K562 (cell line): ENCODE measurements around the gene DCAF10.

Experiments used
- CTCF ChIP-seq, 3 experiments: IDR thresholded peaks in 2 of 3; conservative IDR thresholded peaks in 1 of 3; 2 replicates each; pipeline ENCODE4 v1.5.1; 2011 to 2012; ENCODE audit warnings: low read length in 3 of 3, mild to moderate bottlenecking in 3 of 3, control low read depth in 2 of 3, improper control_type of control experiment in 1 of 3, inconsistent platforms in 1 of 3, low read depth in 1 of 3, mixed read lengths in 1 of 3, moderate library complexity in 1 of 3; ENCODE audit not compliant: insufficient read depth in 2 of 3
- EZH2 ChIP-seq: IDR thresholded peaks from 2 replicates; pipeline ENCODE4 v1.6.1; 2012; ENCODE audit warnings: low read depth, mild to moderate bottlenecking, inconsistent platforms, low read length, borderline replicate concordance
- HBP1 ChIP-seq: fragments of 450-650 bp; formaldehyde crosslinking; IDR thresholded peaks from 2 replicates; pipeline ENCODE4 v1.4.0; 2022; ENCODE audit warnings: missing genetic modification characterization
- KDM5B ChIP-seq: fragments of 200-600 bp; sonication (generic); IDR thresholded peaks from 2 replicates; pipeline ENCODE4 v1.6.1; 2012; ENCODE audit warnings: low read depth, mild to moderate bottlenecking, moderate library complexity, low read length, control low read depth, inconsistent platforms; ENCODE audit not compliant: insufficient replicate concordance
- MAZ ChIP-seq, 2 experiments: fragments of 450-650 bp in 1 of 2; sonication (generic) in 1 of 2; formaldehyde crosslinking; IDR thresholded peaks in 1 of 2; conservative IDR thresholded peaks in 1 of 2; 2 replicates each; pipeline versions ENCODE4 v1.4.0 to v1.5.0; 2020; ENCODE audit warnings: mild to moderate bottlenecking in 1 of 2, missing genetic modification reagents in 1 of 2
- MCM5 ChIP-seq: fragments of 450-650 bp; IDR thresholded peaks from 2 replicates; pipeline ENCODE4 v1.6.1; 2016; ENCODE audit warnings: low read depth
- POLR2A ChIP-seq: fragments of 450-650 bp; conservative IDR thresholded peaks from 2 replicates; pipeline ENCODE4 v1.6.1; 2016

GRCh38 chr9:37913480-37914153 lies 113.0 kb downstream of the DCAF10 start:
- TF ChIP-seq CTCF (IDR thresholded peaks at IDR 0.05 in 2 of 3, conservative IDR thresholded peaks at IDR 0.05 in 1 of 3; ENCODE audit: insufficient read depth in 2 of 3, low read depth in 1 of 3, low read length in 3 of 3) (peak; percentile 98 to 100 (median 99)), KDM5B (no peak), MAZ (CRISPR knock-in tag; conservative IDR thresholded peaks at IDR 0.05 in 1 of 2, IDR thresholded peaks at IDR 0.05 in 1 of 2) (peak; percentile 61 to 65), HBP1 (CRISPR knock-in tag) (no peak), POLR2A (no peak), EZH2 (no peak), MCM5 (no peak)
